Small intestine (tissue), 7 donors: Measurements from ENCODE around the gene PPP1R15A. TPM values are rescaled to one million over a fixed set of nuclear protein-coding genes. Genes with fewer than 3 reads are reported as not detected.
"Not testable (repeated sequence)": the region's sequence is repeated elsewhere in the genome, so short reads cannot be mapped to it uniquely, and the experiment has no call there.

Experiments used
- DNase-seq, 2 donors: peaks; one replicate each; pipeline versions ENCODE4 v3.0.0 to v3.0.0-alpha.2; 2013
- FAIRE-seq: peaks from 2 replicates; lab custom pipeline; 2012; peaks lifted over from hg19 to GRCh38; lab: Jason Lieb, UNC
- H3K27ac ChIP-seq, 3 donors: one replicate each; pipeline ENCODE4 v1.5.1; 2013; ENCODE audit warnings: low read length in 2 of 3, mild to moderate bottlenecking in 2 of 3, control low read depth in 1 of 3, inconsistent platforms in 1 of 3, low read depth in 1 of 3, moderate library complexity in 1 of 3
- H3K27me3 ChIP-seq, 3 donors: one replicate each; pipeline ENCODE4 v1.6.1; 2013; ENCODE audit warnings: low read length in 3 of 3, inconsistent platforms in 1 of 3; ENCODE audit not compliant: control insufficient read depth in 3 of 3, insufficient read depth in 3 of 3
- H3K36me3 ChIP-seq, 3 donors: one replicate each; pipeline ENCODE4 v1.6.1; 2013; ENCODE audit warnings: low read length in 3 of 3, inconsistent platforms in 1 of 3, low read depth in 1 of 3, mild to moderate bottlenecking in 1 of 3, moderate library complexity in 1 of 3; ENCODE audit not compliant: control insufficient read depth in 3 of 3, insufficient read depth in 2 of 3
- H3K4me1 ChIP-seq, 3 donors: one replicate each; pipeline ENCODE4 v1.6.1; 2013; ENCODE audit warnings: low read length in 2 of 3, inconsistent platforms in 1 of 3, low read depth in 1 of 3, mild to moderate bottlenecking in 1 of 3, moderate library complexity in 1 of 3; ENCODE audit not compliant: control insufficient read depth in 3 of 3, insufficient read depth in 2 of 3
- H3K4me3 ChIP-seq, 3 donors: one replicate each; pipeline ENCODE4 v1.5.1; 2013; ENCODE audit warnings: low read length in 3 of 3, control low read depth in 1 of 3, inconsistent platforms in 1 of 3, low read depth in 1 of 3, mild to moderate bottlenecking in 1 of 3, moderate library complexity in 1 of 3
- H3K9me3 ChIP-seq, 2 donors: one replicate each; pipeline ENCODE4 v1.6.1; 2013; ENCODE audit warnings: low read depth in 1 of 2, low read length in 1 of 2; ENCODE audit not compliant: control insufficient read depth in 2 of 2, insufficient read depth in 1 of 2
- WGBS, 3 donors: extraction: QIAGEN DNeasy Blood & Tissue Kit; methylation state at CpG; one replicate each; pipeline ENCODE4 v1.1.7; 2013; 5-methylcytosine and 5-hydroxymethylcytosine counted together
- polyA plus RNA-seq, 4 donors: library from polyadenylated mRNA; stranded (reverse) in 3 of 4; unstranded in 1 of 4; fragments of 200-250 nt in 3 of 4; fragments of 120-200 nt in 1 of 4; gene quantifications; one replicate each; pipeline versions ENCODE4 v1.2.1 to v1.2.3, GENCODE V29; 2013
- donor health status: healthy with polysubstance abuse.
- donor health status: control.
- donor health status: control.
- donor health status: Bipolar disorder and iron deficiency.
- donor health status: healthy.

Gene PPP1R15A
- polyA plus RNA-seq, 4 donors, result 52.8 to 73.0 (median 60.6) TPM

DNA sequence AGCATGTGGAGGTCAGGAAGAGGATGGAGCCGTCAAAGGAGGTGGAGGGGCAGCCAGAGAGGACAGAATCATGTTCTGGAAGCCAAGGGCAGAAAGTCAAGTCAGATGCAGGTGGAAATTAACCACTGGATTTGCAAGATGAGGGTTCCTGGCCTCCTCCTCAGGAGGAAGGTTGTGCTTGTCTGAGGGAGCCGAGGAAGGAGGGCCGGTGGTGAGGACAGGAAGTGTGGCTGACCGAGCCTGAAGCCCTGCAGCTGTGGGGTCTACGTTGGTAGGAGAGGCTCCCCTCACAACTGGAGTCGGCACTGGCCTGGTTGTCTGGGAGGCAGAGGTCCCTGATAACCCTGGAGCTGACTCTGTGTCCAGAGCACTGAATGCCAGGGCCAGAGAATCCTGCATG is 45.9 kb downstream of the PPP1R15A start:
- no peak for FAIRE-seq
- WGBS, 3 donors, result 72 to 90% (median 80%) methylated on average over 6 of the region's 6 CpGs
- Histone ChIP-seq H3K4me3 (no peak overlapping the region), H3K27ac (no peak overlapping the region), H3K9me3 (no peaks in the 10 kb centered on the region), H3K27me3 (no peaks in the 10 kb centered on the region), H3K4me1 (no peaks in the 10 kb centered on the region), H3K36me3 (peaks cover 18 to 95% (median 33%) of the 10 kb centered on the region in 3 donors)
- DNase-seq, result no peak

- FAIRE-seq (no peak), DNase-seq (peak in 1 of 2 donors; percentile 25)
- Histone ChIP-seq H3K27me3 (no peaks in the 10 kb centered on the region), H3K4me3 (no peak overlapping the region), H3K4me1 (no peaks in the 10 kb centered on the region), H3K27ac (no peak overlapping the region), H3K9me3 (no peaks in the 10 kb centered on the region), H3K36me3 (peaks cover 21 to 95% (median 29%) of the 10 kb centered on the region in 3 donors)
- 88 to 91% (median 91%) methylated on average over 18 of the region's 18 CpGs for WGBS, 3 donors
These were observed 46.6 kb downstream of the PPP1R15A start for GRCh38 chr19:48918801-48919247.

DNA sequence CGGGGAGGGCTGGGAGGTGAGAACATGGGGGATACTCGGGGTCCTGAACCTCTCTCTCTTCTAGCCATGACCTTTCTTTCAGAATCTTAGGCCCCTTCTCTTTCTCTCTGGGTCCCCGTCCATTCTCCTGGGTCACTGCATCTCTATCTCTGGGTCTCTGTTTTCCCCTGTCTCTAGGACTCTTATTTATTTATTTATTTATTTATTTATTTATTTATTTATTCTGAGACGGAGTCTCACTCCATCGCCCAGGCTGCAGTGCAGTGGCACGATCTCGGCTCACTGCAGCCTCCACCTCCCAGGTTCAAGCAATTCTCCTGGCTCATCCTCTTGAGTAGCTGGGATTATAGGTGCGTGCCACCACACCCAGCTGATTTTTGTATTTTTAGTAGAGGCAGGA is 47.0 kb downstream of the PPP1R15A start:
- DNase-seq, FAIRE-seq, H3K9me3 ChIP-seq, H3K27ac ChIP-seq, H3K27me3 ChIP-seq, H3K4me3 ChIP-seq, H3K4me1 ChIP-seq: not testable (repeated sequence)
- peaks cover 19 to 92% (median 29%) of the 10 kb centered on the region in 3 donors for H3K36me3 ChIP-seq
- WGBS, 3 donors, result 94 to 96% (median 96%) methylated on average over 8 of the region's 8 CpGs

- H3K9me3 ChIP-seq, result no peaks in the 10 kb centered on the region
- no peak for FAIRE-seq
- WGBS, 3 donors, result 87 to 88% (median 87%) methylated on average over 10 of the region's 10 CpGs
- no peaks in the 10 kb centered on the region for H3K27me3 ChIP-seq
- no peak for DNase-seq
- H3K4me3 ChIP-seq, result no peak overlapping the region
- H3K4me1 ChIP-seq, result no peaks in the 10 kb centered on the region
- peaks cover 15 to 80% (median 29%) of the 10 kb centered on the region in 3 donors for H3K36me3 ChIP-seq
- H3K27ac ChIP-seq, result no peak overlapping the region
These were observed 48.7 kb downstream of the PPP1R15A start for GRCh38 chr19:48920949-48921348.

- no peaks in the 10 kb centered on the region for H3K27me3 ChIP-seq
- peaks cover 12 to 71% (median 29%) of the 10 kb centered on the region in 3 donors for H3K36me3 ChIP-seq
- H3K27ac ChIP-seq, result no peak overlapping the region
- no peak for FAIRE-seq
- no peak overlapping the region for H3K4me3 ChIP-seq
- no peaks in the 10 kb centered on the region for H3K4me1 ChIP-seq
- no peaks in the 10 kb centered on the region for H3K9me3 ChIP-seq
- WGBS, 3 donors, result 93 to 99% (median 98%) methylated on average over 10 to 12 of the region's 12 CpGs
- DNase-seq, result no peak
These were observed 49.7 kb downstream of the PPP1R15A start for GRCh38 chr19:48921721-48922500.

DNA sequence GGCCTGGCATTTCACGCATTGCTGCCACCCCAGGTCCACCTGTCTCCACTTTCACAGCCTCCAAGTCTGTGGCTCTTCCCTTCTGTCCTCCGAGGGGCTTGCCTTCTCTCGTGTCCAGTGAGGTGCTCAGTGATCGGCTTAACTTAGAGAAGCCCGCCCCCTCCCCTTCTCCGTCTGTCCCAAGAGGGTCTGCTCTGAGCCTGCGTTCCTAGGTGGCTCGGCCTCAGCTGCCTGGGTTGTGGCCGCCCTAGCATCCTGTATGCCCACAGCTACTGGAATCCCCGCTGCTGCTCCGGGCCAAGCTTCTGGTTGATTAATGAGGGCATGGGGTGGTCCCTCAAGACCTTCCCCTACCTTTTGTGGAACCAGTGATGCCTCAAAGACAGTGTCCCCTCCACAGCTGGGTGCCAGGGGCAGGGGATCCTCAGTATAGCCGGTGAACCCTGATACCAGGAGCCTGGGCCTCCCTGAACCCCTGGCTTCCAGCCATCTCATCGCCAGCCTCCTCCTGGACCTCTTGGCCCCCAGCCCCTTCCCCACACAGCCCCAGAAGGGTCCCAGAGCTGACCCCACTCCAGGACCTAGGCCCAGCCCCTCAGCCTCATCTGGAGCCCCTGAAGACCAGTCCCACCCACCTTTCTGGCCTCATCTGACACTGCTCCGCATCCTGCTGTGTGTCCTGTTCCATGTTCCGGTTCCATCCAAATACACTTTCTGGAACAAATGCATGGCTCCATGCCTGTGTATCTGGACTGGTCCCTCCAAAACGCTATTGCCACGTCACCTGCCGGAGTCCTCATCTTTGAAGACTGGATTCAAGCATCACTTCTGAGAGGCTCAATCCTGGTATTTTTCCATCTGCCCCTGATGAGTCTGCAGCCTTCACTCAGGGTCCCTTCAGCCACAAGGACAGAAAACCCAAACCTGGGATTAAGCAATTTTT is 50.6 kb downstream of the PPP1R15A start:
- DNase-seq (no peak), FAIRE-seq (no peak)
- peaks cover 12 to 63% (median 26%) of the 10 kb centered on the region in 3 donors for H3K36me3 ChIP-seq
- H3K4me3 ChIP-seq, result no peak overlapping the region
- WGBS, 3 donors, result 86 to 93% (median 88%) methylated on average over 18 of the region's 18 CpGs
- H3K4me1 ChIP-seq, result no peaks in the 10 kb centered on the region
- no peaks in the 10 kb centered on the region for H3K27me3 ChIP-seq
- H3K9me3 ChIP-seq, result no peaks in the 10 kb centered on the region
- H3K27ac ChIP-seq, result no peak overlapping the region

DNA sequence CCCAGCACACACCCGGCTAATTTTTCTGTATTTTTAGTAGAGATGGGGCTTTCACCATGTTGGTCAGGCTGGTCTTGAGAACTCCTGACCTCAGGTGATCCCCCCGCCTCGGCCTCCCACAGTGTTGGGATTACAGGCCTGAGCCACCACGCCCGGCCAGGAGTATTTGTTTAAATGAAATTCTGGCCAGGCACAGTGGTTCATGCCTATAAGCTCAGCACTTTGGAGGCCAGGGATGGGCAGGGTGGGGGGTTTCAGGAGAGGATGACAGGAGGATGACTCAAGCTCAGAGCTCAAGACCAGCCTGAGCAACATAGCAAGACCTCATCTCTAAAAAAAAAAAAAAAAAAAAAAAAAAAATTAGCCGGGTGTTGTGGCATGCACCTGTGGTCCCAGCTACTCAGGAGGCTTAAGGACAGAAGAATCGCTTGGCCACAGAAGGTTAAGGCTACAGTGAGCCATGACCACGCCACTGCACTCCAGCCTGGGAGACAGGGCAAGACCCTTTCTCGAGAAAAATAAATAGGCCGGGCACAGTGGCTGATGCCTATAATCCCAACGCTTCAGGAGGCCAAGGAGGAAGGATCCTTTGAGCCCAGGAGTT is 53.1 kb downstream of the PPP1R15A start:
- no peak for DNase-seq
- H3K4me3 ChIP-seq, result no peak overlapping the region
- no peaks in the 10 kb centered on the region for H3K27me3 ChIP-seq
- FAIRE-seq, result no peak
- H3K36me3 ChIP-seq, result peaks cover 10 to 39% (median 13%) of the 10 kb centered on the region in 3 donors
- 72 to 85% (median 84%) methylated on average over 10 to 11 of the region's 11 CpGs for WGBS, 3 donors
- H3K4me1 ChIP-seq, result peaks cover 0 to 2% (median 0%) of the 10 kb centered on the region in 3 donors
- no peaks in the 10 kb centered on the region for H3K9me3 ChIP-seq
- H3K27ac ChIP-seq, result no peak overlapping the region
